ENCODE measurements around the gene LHFPL2.

DNA sequence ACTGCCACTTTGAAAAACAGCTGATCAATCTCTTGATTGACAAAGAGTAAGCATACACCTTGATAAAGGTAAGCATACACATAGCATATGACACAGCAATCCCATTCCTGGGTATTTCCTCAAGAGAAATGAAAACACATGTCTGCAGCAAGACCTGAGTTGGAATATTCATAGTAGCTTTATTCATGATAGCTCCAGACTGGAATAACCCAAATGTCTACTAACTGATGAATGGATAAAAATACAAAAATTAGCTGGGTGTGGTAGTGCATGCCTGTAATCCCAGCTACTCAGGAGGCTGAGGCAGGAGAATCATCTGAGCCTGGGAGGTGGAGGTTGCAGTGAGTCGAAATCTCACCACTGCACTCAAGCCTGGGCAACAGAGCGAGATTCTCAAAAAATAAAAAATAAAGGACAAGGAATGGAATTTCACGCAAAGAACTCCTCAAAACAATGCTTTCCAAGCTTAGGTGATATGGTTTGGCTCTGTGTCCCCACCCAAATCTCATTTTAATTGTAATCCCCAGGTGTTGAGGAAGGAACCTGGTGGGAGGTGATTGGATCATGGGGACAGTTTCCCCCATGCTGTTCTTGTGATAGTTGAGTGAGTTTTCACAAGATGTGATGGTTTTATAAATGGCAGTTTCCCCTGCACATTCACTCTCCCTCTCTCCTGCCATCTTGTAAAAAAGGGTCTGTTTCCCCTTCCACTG lies 41.1 kb upstream of the LHFPL2 start:
- TF ChIP-seq, protein P1, sequence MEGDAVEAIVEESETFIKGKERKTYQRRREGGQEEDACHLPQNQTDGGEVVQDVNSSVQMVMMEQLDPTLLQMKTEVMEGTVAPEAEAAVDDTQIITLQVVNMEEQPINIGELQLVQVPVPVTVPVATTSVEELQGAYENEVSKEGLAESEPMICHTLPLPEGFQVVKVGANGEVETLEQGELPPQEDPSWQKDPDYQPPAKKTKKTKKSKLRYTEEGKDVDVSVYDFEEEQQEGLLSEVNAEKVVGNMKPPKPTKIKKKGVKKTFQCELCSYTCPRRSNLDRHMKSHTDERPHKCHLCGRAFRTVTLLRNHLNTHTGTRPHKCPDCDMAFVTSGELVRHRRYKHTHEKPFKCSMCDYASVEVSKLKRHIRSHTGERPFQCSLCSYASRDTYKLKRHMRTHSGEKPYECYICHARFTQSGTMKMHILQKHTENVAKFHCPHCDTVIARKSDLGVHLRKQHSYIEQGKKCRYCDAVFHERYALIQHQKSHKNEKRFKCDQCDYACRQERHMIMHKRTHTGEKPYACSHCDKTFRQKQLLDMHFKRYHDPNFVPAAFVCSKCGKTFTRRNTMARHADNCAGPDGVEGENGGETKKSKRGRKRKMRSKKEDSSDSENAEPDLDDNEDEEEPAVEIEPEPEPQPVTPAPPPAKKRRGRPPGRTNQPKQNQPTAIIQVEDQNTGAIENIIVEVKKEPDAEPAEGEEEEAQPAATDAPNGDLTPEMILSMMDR (IDR thresholded peaks at IDR 0.05) = no peak
- no peak for TF ChIP-seq POLR2A (IDR thresholded peaks at IDR 0.05)

All from testis (tissue), 2 donors.